AG04450 (cell line): ENCODE measurements around the gene VPS13D. TPM values are rescaled to one million over a fixed set of nuclear protein-coding genes. Genes with fewer than 3 reads are reported as not detected.

Experiments
- CTCF ChIA-PET: fragments of 300-600, 350-600 bp; formaldehyde crosslinking; extraction: SDS; loops from one replicate; lab custom pipeline; 2022; ENCODE audit warnings: antibody characterized with exemption, inconsistent platforms; lab: Charles Lee
- POLR2A ChIA-PET: fragments of 350-600 bp; formaldehyde crosslinking; extraction: SDS; loops from one replicate; lab custom pipeline; 2021; ENCODE audit warnings: antibody characterized with exemption, inconsistent platforms; lab: Yijun Ruan, JAX
- DNase-seq: peaks from one replicate; pipeline ENCODE4 v3.0.0-alpha.2; 2011; ENCODE audit warnings: low read depth, low spot score
- H3K27ac ChIP-seq: one replicate; pipeline ENCODE4 v1.5.1; 2012; ENCODE audit warnings: low read depth, low read length, control low read depth
- H3K27me3 ChIP-seq: one replicate; pipeline ENCODE4 v1.6.0; 2012; ENCODE audit warnings: low read length; ENCODE audit not compliant: control insufficient read depth, insufficient read depth
- H3K4me3 ChIP-seq: 2 replicates; pipeline ENCODE4 v1.5.1; 2011; ENCODE audit warnings: mild to moderate bottlenecking, low read depth, low read length, control low read depth
- H3K9me3 ChIP-seq: 2 replicates; pipeline ENCODE4 v1.5.1; 2012; ENCODE audit warnings: low read length; ENCODE audit not compliant: control insufficient read depth, insufficient read depth
- CTCF ChIP-seq: IDR thresholded peaks from 2 replicates; pipeline ENCODE4 v1.5.1; 2011; ENCODE audit warnings: low read depth, low read length, control low read depth, inconsistent platforms
- polyA plus RNA-seq: library from polyadenylated mRNA; depleted of rRNA; stranded (reverse); fragments of >200 nt; gene quantifications from 2 replicates; pipeline ENCODE4 v1.2.3, GENCODE V29; 2011

VPS13D gene
- polyA plus RNA-seq, 1 experiment, result 18.3 TPM

GRCh38 chr1:12450756-12451559 is 221.1 kb downstream of the VPS13D start:
- TF ChIP-seq CTCF, result no peak
- no peak for DNase-seq
- CTCF ChIA-PET, result no interaction called here
- no peak overlapping the region for H3K4me3 ChIP-seq
- H3K9me3 ChIP-seq, result no peaks in the 10 kb centered on the region
- no peak overlapping the region for H3K27ac ChIP-seq
- POLR2A ChIA-PET, result no interaction called here
- no peaks in the 10 kb centered on the region for H3K27me3 ChIP-seq

GRCh38 chr1:12451560-12451900 is 221.7 kb downstream of the VPS13D start:
- POLR2A ChIA-PET, result no interaction called here
- CTCF ChIA-PET, result no interaction called here
- no peak for TF ChIP-seq CTCF
- Histone ChIP-seq H3K9me3 (no peaks in the 10 kb centered on the region), H3K27ac (no peak overlapping the region), H3K4me3 (no peak overlapping the region), H3K27me3 (no peaks in the 10 kb centered on the region)
- DNase-seq, result no peak

GRCh38 chr1:12452262-12452661 is 222.4 kb downstream of the VPS13D start:
- H3K27me3 ChIP-seq, result no peaks in the 10 kb centered on the region
- ChIA-PET CTCF (no interaction called here), POLR2A (no interaction called here)
- H3K27ac ChIP-seq, result no peak overlapping the region
- no peak overlapping the region for H3K4me3 ChIP-seq
- TF ChIP-seq CTCF, result no peak
- no peak for DNase-seq
- H3K9me3 ChIP-seq, result no peaks in the 10 kb centered on the region

GRCh38 chr1:12453400-12454343 is 223.8 kb downstream of the VPS13D start:
- no peak for DNase-seq

More at GRCh38 chr1:12453400-12454343, 223.8 kb downstream of the VPS13D start:
- Histone ChIP-seq H3K4me3 (no peak overlapping the region), H3K9me3 (no peaks in the 10 kb centered on the region), H3K27me3 (no peaks in the 10 kb centered on the region), H3K27ac (no peak overlapping the region)
- ChIA-PET CTCF (no interaction called here), POLR2A (interaction anchor here (1.0 to 1.1 kb wide), 2 partner anchors 96 to 103 kb away, joined by 3 read pairs; no protein-coding TSS in a partner anchor)
- TF ChIP-seq CTCF, result no peak
